ENCODE data around the gene MFAP2.

MFAP2 gene

GRCh38 chr1:17007121-17007520 is 26.7 kb upstream of the MFAP2 start:
- DNase-seq, result no peak

GRCh38 chr1:17005365-17005740 is 24.9 kb upstream of the MFAP2 start:
- DNase-seq, result no peak

- no peak for DNase-seq
Observed at GRCh38 chr1:17004466-17005364, 24.3 kb upstream of the MFAP2 start.

GRCh38 chr1:17002524-17002902 is 22.1 kb upstream of the MFAP2 start:
- DNase-seq, result no peak

- no peak for DNase-seq
Observed at GRCh38 chr1:17001760-17002523, 21.5 kb upstream of the MFAP2 start.

GRCh38 chr1:16999863-17000262 is 19.4 kb upstream of the MFAP2 start:
- no peak for DNase-seq

- DNase-seq, result no peak
Observed at GRCh38 chr1:16998589-16998988, 18.2 kb upstream of the MFAP2 start.

- DNase-seq, result no peak
Observed at GRCh38 chr1:16996845-16997244, 16.4 kb upstream of the MFAP2 start.

- no peak for DNase-seq
Observed at GRCh38 chr1:16993521-16994038, 13.2 kb upstream of the MFAP2 start.

- DNase-seq, result no peak
Observed at GRCh38 chr1:16992675-16993074, 12.3 kb upstream of the MFAP2 start.

- no peak for DNase-seq
Observed at GRCh38 chr1:16992102-16992501, 11.7 kb upstream of the MFAP2 start.

GRCh38 chr1:16991571-16991970 is 11.2 kb upstream of the MFAP2 start:
- DNase-seq, result no peak

GRCh38 chr1:16989676-16990391 is 9.4 kb upstream of the MFAP2 start:
- no peak for DNase-seq

- DNase-seq, result no peak
Observed at GRCh38 chr1:16988210-16988609, 7.8 kb upstream of the MFAP2 start.

GRCh38 chr1:16986962-16987361 is 6.5 kb upstream of the MFAP2 start:
- DNase-seq, result no peak

- DNase-seq, result no peak
Observed at GRCh38 chr1:16986560-16986959, 6.1 kb upstream of the MFAP2 start.

- no peak for DNase-seq
Observed at GRCh38 chr1:16986113-16986512, 5.7 kb upstream of the MFAP2 start.

- no peak for DNase-seq
Observed at GRCh38 chr1:16984717-16985116, 4.3 kb upstream of the MFAP2 start.

GRCh38 chr1:16983649-16984048 is 3.2 kb upstream of the MFAP2 start:
- no peak for DNase-seq

GRCh38 chr1:16982902-16983301 is 2.5 kb upstream of the MFAP2 start:
- no peak for DNase-seq

- no peak for DNase-seq
Observed at GRCh38 chr1:16981269-16981849, 939 bp upstream of the MFAP2 start.

- no peak for DNase-seq
Observed at GRCh38 chr1:16979475-16980327, 719 bp downstream of the MFAP2 start.

All from activated CD8-positive, alpha-beta memory T cell treated with anti-CD3 and anti-CD28 coated beads, Interleukin-2, amount 50 U/mL, for 48 hours (primary cell).